Testis (tissue), 3 donors: Measurements from ENCODE around the gene ABCA5. TPM values are rescaled to one million over a fixed set of nuclear protein-coding genes. Genes with fewer than 3 reads are reported as not detected.
"Not testable (repeated sequence)": the region's sequence is repeated elsewhere in the genome, so short reads cannot be mapped to it uniquely, and the experiment has no call there.

Experiments
- DNase-seq: peaks from one replicate; pipeline ENCODE4 v3.0.0-alpha.2; 2019
- H3K27ac ChIP-seq, 2 donors: fragments of 200-600 bp; sonication (generic); one replicate each; pipeline ENCODE4 v1.5.1; 2019
- H3K27me3 ChIP-seq: fragments of 200-600 bp; sonication (generic); one replicate; pipeline ENCODE4 v1.5.1; 2019
- H3K36me3 ChIP-seq: fragments of 200-600 bp; sonication (generic); one replicate; pipeline ENCODE4 v1.5.1; 2017; ENCODE audit warnings: low read depth; ENCODE audit errors: missing control alignments
- H3K4me1 ChIP-seq: fragments of 200-600 bp; sonication (generic); one replicate; pipeline ENCODE4 v1.5.1; 2019
- H3K4me3 ChIP-seq, 2 donors: fragments of 200-600 bp; sonication (generic); one replicate each; pipeline ENCODE4 v1.5.1; 2017 to 2019
- H3K9me3 ChIP-seq: fragments of 200-600 bp; sonication (generic); one replicate; pipeline ENCODE4 v1.5.1; 2017
- POLR2A ChIP-seq: fragments of 450-650 bp; IDR thresholded peaks from one replicate; pipeline ENCODE4 v1.6.1; 2017; ENCODE audit warnings: antibody characterized with exemption, mild to moderate bottlenecking, moderate library complexity
- WGBS, 2 donors: methylation state at CpG; one replicate each; pipeline ENCODE4 v1.1.5; 2018; 5-methylcytosine and 5-hydroxymethylcytosine counted together
- intact Hi-C: fragments of 100-400 bp; cut with DNase I; formaldehyde crosslinking; loops from one replicate; pipeline ENCODE4 v1.15.1; 2023; ENCODE audit warnings: low total_unique reads
- polyA plus RNA-seq: library from polyadenylated mRNA; stranded (reverse); fragments of 350-450 nt; fragmentation: Illumina TruSeq; extraction: RNeasy Lipid Tissue Mini Kit (QIAGEN cat#74804); gene quantifications from one replicate; pipeline ENCODE4 v1.2.3, GENCODE V29; 2014; ENCODE audit warnings: low read depth, low replicate concordance; ENCODE audit not compliant: insufficient read depth
- total RNA-seq, 2 donors: library from RNA; depleted of rRNA; stranded (reverse); fragments of >200 nt; gene quantifications; one replicate each; pipeline ENCODE4 v1.2.3, GENCODE V29; 2016
- TF ChIP-seq, protein P1 (sequence below), 3 experiments: fragments of 450-650 bp in 2 of 3; fragments of 200-600 bp in 1 of 3; sonication (generic) in 1 of 3; IDR thresholded peaks; one replicate each; pipeline ENCODE4 v1.5.1; 2016 to 2019; ENCODE audit warnings: antibody characterized with exemption in 3 of 3, mild to moderate bottlenecking in 2 of 3, moderate library complexity in 1 of 3

Gene ABCA5
- total and polyA plus RNA-seq, 3 donors from 2014 or later: 22.6 to 59.8 (median 50.6) TPM

DNA sequence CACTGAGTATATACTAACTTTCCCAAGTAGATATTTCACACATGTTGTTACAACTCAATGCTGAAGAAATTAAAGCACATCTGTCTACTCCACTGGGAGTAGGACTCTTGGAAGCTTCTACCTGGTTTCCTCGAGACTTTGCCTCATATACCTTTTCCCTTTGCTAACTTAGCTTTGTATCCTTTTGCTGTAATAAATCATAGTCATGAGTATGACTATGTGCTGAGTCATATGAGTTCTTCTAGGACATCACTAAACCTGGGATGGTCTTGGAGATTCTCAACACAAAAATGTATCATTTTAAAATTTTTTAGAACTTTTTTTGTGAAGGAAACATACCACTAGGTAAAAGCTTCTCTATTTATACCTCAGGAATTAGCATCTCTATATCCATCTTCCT is 39.8 kb downstream of the ABCA5 start:
- no peak overlapping the region for H3K4me3 ChIP-seq
- no peak for DNase-seq
- no peaks in the 10 kb centered on the region for H3K4me1 ChIP-seq
- no peaks in the 10 kb centered on the region for H3K9me3 ChIP-seq
- WGBS, 2 donors: 80 to 92% methylated on average over 1 of the region's 1 CpG
- H3K27me3 ChIP-seq: no peaks in the 10 kb centered on the region
- TF ChIP-seq POLR2A: no peak
- TF ChIP-seq, protein P1, sequence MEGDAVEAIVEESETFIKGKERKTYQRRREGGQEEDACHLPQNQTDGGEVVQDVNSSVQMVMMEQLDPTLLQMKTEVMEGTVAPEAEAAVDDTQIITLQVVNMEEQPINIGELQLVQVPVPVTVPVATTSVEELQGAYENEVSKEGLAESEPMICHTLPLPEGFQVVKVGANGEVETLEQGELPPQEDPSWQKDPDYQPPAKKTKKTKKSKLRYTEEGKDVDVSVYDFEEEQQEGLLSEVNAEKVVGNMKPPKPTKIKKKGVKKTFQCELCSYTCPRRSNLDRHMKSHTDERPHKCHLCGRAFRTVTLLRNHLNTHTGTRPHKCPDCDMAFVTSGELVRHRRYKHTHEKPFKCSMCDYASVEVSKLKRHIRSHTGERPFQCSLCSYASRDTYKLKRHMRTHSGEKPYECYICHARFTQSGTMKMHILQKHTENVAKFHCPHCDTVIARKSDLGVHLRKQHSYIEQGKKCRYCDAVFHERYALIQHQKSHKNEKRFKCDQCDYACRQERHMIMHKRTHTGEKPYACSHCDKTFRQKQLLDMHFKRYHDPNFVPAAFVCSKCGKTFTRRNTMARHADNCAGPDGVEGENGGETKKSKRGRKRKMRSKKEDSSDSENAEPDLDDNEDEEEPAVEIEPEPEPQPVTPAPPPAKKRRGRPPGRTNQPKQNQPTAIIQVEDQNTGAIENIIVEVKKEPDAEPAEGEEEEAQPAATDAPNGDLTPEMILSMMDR (IDR thresholded peaks at IDR 0.05): no peak
- H3K36me3 ChIP-seq: no peaks in the 10 kb centered on the region
- H3K27ac ChIP-seq: no peak overlapping the region
- intact Hi-C loops: no loop called here

DNA sequence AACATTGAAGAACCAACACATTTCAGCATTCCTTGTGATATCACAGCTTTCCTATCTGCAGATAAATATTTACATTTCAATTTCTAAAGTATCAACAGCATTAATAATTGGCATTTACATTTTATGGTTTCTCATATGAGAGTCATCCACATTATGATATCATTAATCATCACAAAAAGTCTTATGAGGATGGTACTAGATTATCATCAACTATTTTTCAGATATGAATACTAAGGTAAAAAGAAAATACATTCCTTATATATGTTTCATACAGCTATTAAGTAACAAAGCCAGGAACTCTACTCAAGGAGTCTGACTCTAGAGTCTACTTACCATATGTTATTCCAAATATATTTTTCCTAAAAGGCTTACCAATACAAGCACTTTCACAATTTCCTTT is 40.7 kb downstream of the ABCA5 start:
- Histone ChIP-seq H3K9me3 (no peaks in the 10 kb centered on the region), H3K36me3 (no peaks in the 10 kb centered on the region), H3K27me3 (no peaks in the 10 kb centered on the region), H3K4me1 (no peaks in the 10 kb centered on the region), H3K4me3 (no peak overlapping the region), H3K27ac (no peak overlapping the region)
- TF ChIP-seq, protein P1 (IDR thresholded peaks at IDR 0.05): no peak
- DNase-seq: no peak
- intact Hi-C loops: no loop called here

DNA sequence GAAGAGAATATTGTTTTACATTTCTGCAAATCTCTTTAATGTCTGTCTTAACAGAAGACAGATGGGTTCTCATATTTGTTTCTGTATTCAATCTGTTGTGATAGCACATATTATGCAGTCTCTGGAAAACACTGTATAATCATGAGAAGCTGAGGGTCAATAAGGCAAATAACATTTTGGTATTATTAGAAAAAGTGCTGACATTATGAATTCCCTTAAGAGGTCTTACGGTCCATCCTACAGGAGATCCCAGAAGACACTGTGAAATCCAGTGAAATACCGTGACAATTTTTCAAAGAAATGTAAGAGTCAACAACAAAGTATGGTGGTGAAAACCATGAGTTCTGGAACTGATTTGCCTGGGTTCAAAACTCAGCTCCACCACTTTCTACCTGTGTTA is 42.3 kb downstream of the ABCA5 start:
- intact Hi-C loops: no loop called here
- no peak for DNase-seq
- 73 to 85% methylated on average over 2 of the region's 2 CpGs for WGBS, 2 donors
- TF ChIP-seq, protein P1 (IDR thresholded peaks at IDR 0.05): no peak
- no peak for TF ChIP-seq POLR2A
- Histone ChIP-seq H3K9me3 (no peaks in the 10 kb centered on the region), H3K4me3 (no peak overlapping the region), H3K4me1 (no peaks in the 10 kb centered on the region), H3K27me3 (no peaks in the 10 kb centered on the region), H3K27ac (no peak overlapping the region), H3K36me3 (no peaks in the 10 kb centered on the region)

DNA sequence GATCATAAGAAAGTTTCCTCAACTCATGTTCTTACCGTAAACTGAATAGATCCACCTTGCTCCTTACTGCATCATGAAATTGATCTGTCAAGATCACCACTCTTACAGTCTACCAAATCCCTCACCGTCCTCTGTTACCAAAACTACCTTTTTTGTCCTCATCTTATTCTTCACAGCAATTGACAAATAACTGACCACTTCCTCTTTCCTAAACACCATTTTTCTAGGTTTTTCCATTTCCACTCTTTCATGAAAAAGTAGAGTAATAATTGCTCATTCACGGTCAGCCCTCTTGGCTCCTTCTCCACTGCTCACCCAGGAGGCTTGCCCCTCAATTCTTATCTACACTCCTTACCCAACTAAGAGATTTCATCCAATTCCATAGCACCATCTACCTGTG is 44.9 kb downstream of the ABCA5 start:
- Histone ChIP-seq H3K27ac (no peak overlapping the region), H3K4me3 (no peak overlapping the region), H3K27me3 (no peaks in the 10 kb centered on the region), H3K9me3 (no peaks in the 10 kb centered on the region), H3K36me3 (no peaks in the 10 kb centered on the region), H3K4me1 (no peaks in the 10 kb centered on the region)
- intact Hi-C loops: no loop called here
- TF ChIP-seq POLR2A: no peak
- TF ChIP-seq, protein P1 (IDR thresholded peaks at IDR 0.05): no peak
- DNase-seq: no peak
- 94 to 98% methylated on average over 3 of the region's 3 CpGs for WGBS, 2 donors

DNA sequence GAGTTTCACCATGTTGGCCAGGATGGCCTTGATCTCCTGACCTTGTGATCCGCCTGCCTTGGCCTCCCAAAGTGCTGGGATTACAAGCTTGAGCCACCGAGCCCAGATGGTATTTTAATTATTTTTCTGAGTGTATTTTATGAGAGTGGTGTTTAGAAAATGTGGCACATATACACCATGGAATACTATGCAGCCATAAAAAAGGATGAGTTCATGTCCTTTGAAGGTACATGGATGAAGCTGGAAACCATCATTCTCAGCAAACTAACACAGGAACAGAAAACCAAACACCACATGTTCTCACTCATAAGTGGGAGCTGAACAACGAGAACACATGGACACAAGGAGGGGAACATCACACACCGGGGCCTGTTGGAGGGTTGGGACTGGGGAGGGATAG is 50.7 kb downstream of the ABCA5 start:
- H3K4me3 ChIP-seq, H3K36me3 ChIP-seq, H3K27me3 ChIP-seq, H3K4me1 ChIP-seq, intact Hi-C loops, H3K9me3 ChIP-seq, H3K27ac ChIP-seq, DNase-seq: not testable (repeated sequence)
- 92 to 96% methylated on average over 4 of the region's 4 CpGs for WGBS, 2 donors
